ENCODE results near the gene KBTBD2. TPM values are rescaled to one million over a fixed set of nuclear protein-coding genes. Genes with fewer than 3 reads are reported as not detected.
"Not testable (repeated sequence)": the region's sequence is repeated elsewhere in the genome, so short reads cannot be mapped to it uniquely, and the experiment has no call there.

The KBTBD2 gene
- total and polyA plus RNA-seq, 7 donors = 14.1 to 39.7 (median 28.5) TPM

DNA sequence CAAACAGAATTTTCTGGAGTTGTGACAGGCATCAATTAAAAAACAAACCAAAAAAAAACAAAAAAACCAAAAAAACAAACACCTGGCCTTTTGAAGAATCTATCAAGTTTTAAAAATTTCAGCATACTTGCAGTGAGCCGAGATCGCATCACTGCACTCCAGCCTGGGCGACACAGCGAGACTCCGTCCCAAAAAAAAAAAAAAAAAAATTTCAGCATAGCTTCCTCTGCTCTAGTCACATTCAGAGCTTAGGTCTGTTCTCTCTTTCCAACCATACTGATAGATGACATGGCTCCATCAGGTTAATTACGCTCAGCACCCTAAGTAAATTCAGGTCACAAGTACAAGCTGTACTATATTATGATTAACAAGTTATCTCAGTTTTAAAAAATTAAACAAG lies 3.1 kb downstream of the KBTBD2 start:
- intact Hi-C loops (cut with DNase I) = no loop called here
- Histone ChIP-seq H3K4me3 (no peak overlapping the region), H3K4me1 (peaks cover 3 to 64% (median 42%) of the 10 kb centered on the region in 4 donors), H3K36me3 (no peaks in the 10 kb centered on the region), H3K9me3 (no peaks in the 10 kb centered on the region), H3K27ac (peak overlapping the region; percentile 98 to 100 (median 98)), H3K27me3 (no peaks in the 10 kb centered on the region)
- DNase-seq = no peak
- WGBS, 2 donors = 85 to 92% methylated on average over 6 of the region's 6 CpGs
- no peak for TF ChIP-seq EP300 (IDR thresholded peaks at IDR 0.05)
- no peak for TF ChIP-seq POLR2AphosphoS5 (IDR thresholded peaks at IDR 0.05)
- TF ChIP-seq, protein P1, sequence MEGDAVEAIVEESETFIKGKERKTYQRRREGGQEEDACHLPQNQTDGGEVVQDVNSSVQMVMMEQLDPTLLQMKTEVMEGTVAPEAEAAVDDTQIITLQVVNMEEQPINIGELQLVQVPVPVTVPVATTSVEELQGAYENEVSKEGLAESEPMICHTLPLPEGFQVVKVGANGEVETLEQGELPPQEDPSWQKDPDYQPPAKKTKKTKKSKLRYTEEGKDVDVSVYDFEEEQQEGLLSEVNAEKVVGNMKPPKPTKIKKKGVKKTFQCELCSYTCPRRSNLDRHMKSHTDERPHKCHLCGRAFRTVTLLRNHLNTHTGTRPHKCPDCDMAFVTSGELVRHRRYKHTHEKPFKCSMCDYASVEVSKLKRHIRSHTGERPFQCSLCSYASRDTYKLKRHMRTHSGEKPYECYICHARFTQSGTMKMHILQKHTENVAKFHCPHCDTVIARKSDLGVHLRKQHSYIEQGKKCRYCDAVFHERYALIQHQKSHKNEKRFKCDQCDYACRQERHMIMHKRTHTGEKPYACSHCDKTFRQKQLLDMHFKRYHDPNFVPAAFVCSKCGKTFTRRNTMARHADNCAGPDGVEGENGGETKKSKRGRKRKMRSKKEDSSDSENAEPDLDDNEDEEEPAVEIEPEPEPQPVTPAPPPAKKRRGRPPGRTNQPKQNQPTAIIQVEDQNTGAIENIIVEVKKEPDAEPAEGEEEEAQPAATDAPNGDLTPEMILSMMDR (IDR thresholded peaks at IDR 0.05) = no peak
- TF ChIP-seq POLR2A (IDR thresholded peaks at IDR 0.05) = no peak

DNA sequence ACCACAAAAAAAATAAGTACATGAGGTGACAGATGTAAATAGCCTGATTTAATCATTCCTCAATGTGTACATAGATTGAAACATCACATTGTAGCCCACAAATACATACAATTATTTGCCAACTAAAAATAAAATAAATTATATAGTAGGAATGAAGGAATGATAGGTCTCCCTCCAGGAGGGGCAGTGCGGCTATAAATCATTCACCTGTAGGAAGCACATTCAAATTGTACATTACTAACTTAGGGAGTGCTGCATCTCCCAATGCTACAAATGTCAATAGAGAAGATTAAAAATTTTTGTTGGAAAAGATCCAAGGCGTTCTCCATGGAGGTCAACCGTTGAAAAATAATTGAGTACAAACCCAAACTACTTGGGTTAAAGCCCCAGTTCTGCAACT lies 4.2 kb downstream of the KBTBD2 start:
- intact Hi-C loops (cut with DNase I) = no loop called here
- TF ChIP-seq, protein P1 (IDR thresholded peaks at IDR 0.05) = no peak
- TF ChIP-seq EP300 (IDR thresholded peaks at IDR 0.05) = no peak
- no peak for TF ChIP-seq POLR2A (IDR thresholded peaks at IDR 0.05)
- no peak for TF ChIP-seq POLR2AphosphoS5 (IDR thresholded peaks at IDR 0.05)
- 46 to 69% methylated on average over 3 of the region's 3 CpGs for WGBS, 2 donors

DNA sequence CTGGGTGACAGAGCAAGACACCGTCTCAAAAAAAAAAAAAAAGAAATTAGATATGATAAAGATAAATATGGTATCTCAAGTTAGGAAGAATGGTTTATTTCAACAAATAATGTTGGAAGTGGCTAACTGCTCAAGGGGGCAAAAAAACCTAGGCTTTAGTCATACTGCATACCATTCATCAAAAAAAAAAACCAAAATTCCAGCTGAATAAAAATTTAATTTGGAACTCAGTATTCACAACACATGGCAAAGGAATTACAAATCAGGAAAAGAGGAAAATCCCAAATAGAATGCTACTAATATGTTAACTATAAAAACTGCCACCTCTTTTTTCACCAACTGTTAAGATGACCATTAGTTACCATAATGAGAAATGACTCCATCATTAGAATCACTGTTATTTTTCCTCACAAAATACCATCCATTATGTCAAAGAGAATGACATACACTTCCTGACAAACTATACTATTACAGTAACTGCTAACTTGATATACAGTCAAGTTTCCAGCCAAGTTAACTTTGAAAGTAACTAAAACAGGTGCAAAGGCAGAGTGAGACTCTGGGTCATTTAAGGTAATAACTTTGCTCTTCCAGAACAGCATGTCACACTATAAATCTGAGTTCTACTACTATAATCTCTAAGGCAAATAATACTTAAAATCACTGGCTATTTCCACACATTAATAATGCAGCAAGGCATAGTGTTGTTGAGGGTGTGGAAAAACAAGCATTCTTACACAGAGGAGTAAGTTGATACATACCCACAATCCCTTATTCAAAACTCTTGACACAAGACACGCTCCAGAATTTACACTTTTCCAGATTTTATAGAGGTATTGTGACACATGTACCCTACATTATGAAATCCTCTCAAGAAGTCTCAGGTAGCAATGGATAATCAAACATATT lies 10.2 kb downstream of the KBTBD2 start:
- intact Hi-C loops (cut with DNase I) = no loop called here
- Histone ChIP-seq H3K4me3 (no peak overlapping the region), H3K27ac (peak overlapping the region in 1 of 4 donors; percentile 28), H3K36me3 (no peaks in the 10 kb centered on the region), H3K9me3 (no peaks in the 10 kb centered on the region), H3K4me1 (peaks cover 0 to 72% (median 41%) of the 10 kb centered on the region in 4 donors), H3K27me3 (no peaks in the 10 kb centered on the region)
- no peak for DNase-seq
- WGBS, 2 donors = 57 to 76% methylated on average over 2 of the region's 2 CpGs
- no peak for TF ChIP-seq EP300 (IDR thresholded peaks at IDR 0.05)
- TF ChIP-seq, protein P1 (IDR thresholded peaks at IDR 0.05) = no peak
- TF ChIP-seq POLR2A (IDR thresholded peaks at IDR 0.05) = no peak
- no peak for TF ChIP-seq POLR2AphosphoS5 (IDR thresholded peaks at IDR 0.05)

More for the DNA sequence above, 4.2 kb downstream of the KBTBD2 start:
- H3K4me3 ChIP-seq = no peak overlapping the region
- H3K27ac ChIP-seq = no peak overlapping the region
- no peaks in the 10 kb centered on the region for H3K27me3 ChIP-seq
- DNase-seq = no peak
- H3K9me3 ChIP-seq = no peaks in the 10 kb centered on the region
- no peaks in the 10 kb centered on the region for H3K36me3 ChIP-seq
- H3K4me1 ChIP-seq = peaks cover 3 to 65% (median 33%) of the 10 kb centered on the region in 4 donors

DNA sequence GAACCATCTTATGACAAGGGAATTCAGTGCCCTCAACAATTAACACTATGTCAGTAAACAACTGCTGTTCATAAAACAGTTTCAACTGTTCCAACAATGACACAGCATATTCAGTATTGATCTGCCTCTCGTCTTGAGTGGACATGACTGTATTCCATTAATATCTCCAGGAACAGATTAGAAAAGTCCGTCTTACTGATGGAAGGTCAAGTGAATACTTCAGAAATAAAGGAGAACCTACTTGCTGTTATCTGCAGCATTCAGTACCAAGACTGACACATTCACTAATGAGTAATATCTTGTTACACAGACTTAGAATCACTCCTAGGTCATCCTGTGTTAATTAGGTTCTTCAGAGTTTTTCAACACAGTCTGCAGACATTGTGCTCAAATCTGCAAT lies 12.1 kb downstream of the KBTBD2 start:
- 42 to 49% methylated on average over 2 of the region's 2 CpGs for WGBS, 2 donors
- no peak for DNase-seq
- TF ChIP-seq POLR2AphosphoS5 (IDR thresholded peaks at IDR 0.05) (no peak), POLR2A (IDR thresholded peaks at IDR 0.05) (no peak), EP300 (IDR thresholded peaks at IDR 0.05) (no peak)
- TF ChIP-seq, protein P1 (IDR thresholded peaks at IDR 0.05) = no peak
- H3K27ac ChIP-seq = peak overlapping the region in 2 of 4 donors; percentile 10 to 18
- H3K4me1 ChIP-seq = peaks cover 0 to 62% (median 38%) of the 10 kb centered on the region in 4 donors
- H3K36me3 ChIP-seq = peaks cover 0 to 10% (median 8%) of the 10 kb centered on the region in 4 donors
- intact Hi-C loops (cut with DNase I) = no loop called here
- H3K9me3 ChIP-seq = no peaks in the 10 kb centered on the region
- H3K4me3 ChIP-seq = no peak overlapping the region
- no peaks in the 10 kb centered on the region for H3K27me3 ChIP-seq

DNA sequence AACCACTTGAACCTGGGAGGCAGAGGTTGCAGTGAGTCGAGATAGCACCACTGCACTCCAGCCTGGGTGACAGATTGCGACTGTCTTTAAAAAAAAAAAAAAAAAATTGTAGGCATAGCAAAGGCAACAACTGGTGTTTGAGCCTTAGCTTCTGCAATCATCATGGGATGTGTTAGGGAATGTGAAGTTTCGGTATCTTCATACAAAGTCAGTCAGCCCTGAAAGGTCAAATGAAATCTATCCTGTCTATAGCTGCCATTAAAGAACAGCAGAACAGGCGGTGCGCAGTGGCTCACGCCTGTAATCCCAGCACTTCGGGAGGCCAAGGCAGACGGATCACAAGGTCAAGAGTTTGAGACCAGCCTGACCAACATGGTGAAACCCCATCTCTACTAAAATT lies 13.5 kb downstream of the KBTBD2 start:
- Histone ChIP-seq H3K36me3 (peaks cover 0 to 22% (median 15%) of the 10 kb centered on the region in 4 donors), H3K4me1 (peaks cover 0 to 48% (median 34%) of the 10 kb centered on the region in 4 donors)
- H3K4me3 ChIP-seq; H3K27ac ChIP-seq; intact Hi-C loops (cut with DNase I); DNase-seq; H3K9me3 ChIP-seq; H3K27me3 ChIP-seq: not testable (repeated sequence)
- 83 to 96% methylated on average over 8 of the region's 8 CpGs for WGBS, 2 donors

Measured in sigmoid colon (tissue), 7 donors.